Keratinocyte (primary cell): ENCODE measurements around the gene YTHDF1. TPM values are rescaled to one million over a fixed set of nuclear protein-coding genes. Genes with fewer than 3 reads are reported as not detected.

ENCODE experiments used
- DNase-seq: peaks from one replicate; pipeline ENCODE4 v3.0.0-alpha.2; 2011; ENCODE audit warnings: low read depth, missing footprints, low spot score
- FAIRE-seq: peaks from 2 replicates; lab custom pipeline; 2011; peaks lifted over from hg19 to GRCh38; lab: Jason Lieb, UNC
- H2AFZ ChIP-seq: 2 replicates; pipeline ENCODE4 v1.6.0; 2012; ENCODE audit warnings: low read length, control low read depth, inconsistent platforms; ENCODE audit not compliant: control insufficient read depth
- H3K27ac ChIP-seq: 2 replicates; pipeline ENCODE4 v1.5.1; 2011; ENCODE audit warnings: low read length; ENCODE audit not compliant: control insufficient read depth, insufficient read depth
- H3K27me3 ChIP-seq: 3 replicates; pipeline ENCODE4 v1.6.0; 2011; ENCODE audit warnings: low read length; ENCODE audit not compliant: control insufficient read depth, insufficient read depth; ENCODE audit errors: extremely low read depth
- H3K36me3 ChIP-seq, 2 experiments: 2 replicates in 1 of 2; 3 replicates in 1 of 2; pipeline ENCODE4 v1.5.1; 2011; ENCODE audit warnings: low read length in 2 of 2, mild to moderate bottlenecking in 1 of 2; ENCODE audit not compliant: control insufficient read depth in 2 of 2, insufficient read depth in 2 of 2; ENCODE audit errors: extremely low read depth in 1 of 2
- H3K4me1 ChIP-seq: 3 replicates; pipeline ENCODE4 v1.5.1; 2011; ENCODE audit warnings: low read length; ENCODE audit not compliant: control insufficient read depth, insufficient read depth; ENCODE audit errors: extremely low read depth
- H3K4me2 ChIP-seq: 3 replicates; pipeline ENCODE4 v1.6.0; 2011; ENCODE audit warnings: low read depth, low read length; ENCODE audit not compliant: control insufficient read depth, insufficient read depth; ENCODE audit errors: extremely low read depth
- H3K4me3 ChIP-seq, 3 experiments: fragments of 200-600 bp in 1 of 3; sonication (generic) in 1 of 3; 2 replicates in 2 of 3; 3 replicates in 1 of 3; pipeline ENCODE4 v1.5.1; 2011 to 2016; ENCODE audit warnings: low read length in 3 of 3, mild to moderate bottlenecking in 3 of 3, control low read depth in 2 of 3, inconsistent platforms in 1 of 3, low read depth in 1 of 3, mixed read lengths in 1 of 3, mixed run types in 1 of 3, moderate library complexity in 1 of 3; ENCODE audit not compliant: control insufficient read depth in 2 of 3, insufficient read depth in 2 of 3; ENCODE audit errors: extremely low read depth in 1 of 3
- H3K79me2 ChIP-seq: 2 replicates; pipeline ENCODE4 v1.6.0; 2012; ENCODE audit warnings: low read length; ENCODE audit not compliant: control insufficient read depth, insufficient read depth
- H3K9ac ChIP-seq: 3 replicates; pipeline ENCODE4 v1.6.0; 2011; ENCODE audit warnings: low read length; ENCODE audit not compliant: control insufficient read depth, insufficient read depth; ENCODE audit errors: extremely low read depth
- H3K9me1 ChIP-seq: 3 replicates; pipeline ENCODE4 v1.6.0; 2011; ENCODE audit warnings: low read length; ENCODE audit not compliant: control insufficient read depth, insufficient read depth; ENCODE audit errors: extremely low read depth
- H3K9me3 ChIP-seq: 2 replicates; pipeline ENCODE4 v1.5.1; 2012; ENCODE audit warnings: low read depth, low read length; ENCODE audit not compliant: control insufficient read depth
- H4K20me1 ChIP-seq: 3 replicates; pipeline ENCODE4 v1.6.0; 2011; ENCODE audit warnings: low read length; ENCODE audit not compliant: control insufficient read depth, insufficient read depth; ENCODE audit errors: extremely low read depth
- CTCF ChIP-seq, 3 experiments: IDR thresholded peaks in 1 of 3; conservative IDR thresholded peaks in 1 of 3; optimal IDR thresholded peaks in 1 of 3; 2 replicates in 2 of 3; 3 replicates in 1 of 3; pipeline versions ENCODE3 to v1.5.1; 2011; ENCODE audit warnings: low read length in 3 of 3, mild to moderate bottlenecking in 3 of 3, moderate library complexity in 2 of 3, control low read depth in 1 of 3, inconsistent platforms in 1 of 3; ENCODE audit not compliant: insufficient read depth in 2 of 3; ENCODE audit errors: extremely low read depth in 1 of 3
- EZH2 ChIP-seq: IDR thresholded peaks from one replicate; pipeline ENCODE4 v1.6.1; 2012; ENCODE audit warnings: inconsistent platforms, mild to moderate bottlenecking, low read length, moderate library complexity
- dilution Hi-C: fragments of 300-500 bp; cut with MboI; formaldehyde crosslinking; loops from one replicate; pipeline ENCODE4 v1.7.0; 2020; ENCODE audit warnings: low sequenced_read_pairs; ENCODE audit not compliant: extremely low pct_ligation_motif_present
- polyA plus RNA-seq, 5 experiments: library from polyadenylated mRNA; depleted of rRNA in 3 of 5; stranded (reverse) in 3 of 5; stranded (forward) in 1 of 5; unstranded in 1 of 5; fragments of >200 nt; gene quantifications; 1 replicate in 1 of 5; 2 replicates in 3 of 5; 3 replicates in 1 of 5; pipeline versions ENCODE4 v1.2.1 to v1.2.3, GENCODE V29; 2011 to 2012; ENCODE audit warnings: missing spikeins in 2 of 5, low read depth in 1 of 5, low replicate concordance in 1 of 5

The YTHDF1 gene
- polyA plus RNA-seq, 1 donor (not counting 4 experiments of a cell fraction or from before 2014, with no cell fraction given): 26.4 TPM

- Histone ChIP-seq H3K27me3 (peaks cover 11% of the 10 kb centered on the region), H3K9ac (no peak overlapping the region)
- TF ChIP-seq CTCF (optimal IDR thresholded peaks at IDR 0.05 in 1 of 3, IDR thresholded peaks at IDR 0.05 in 1 of 3, conservative IDR thresholded peaks at IDR 0.05 in 1 of 3; ENCODE audit: extremely low read depth in 1 of 3, insufficient read depth in 2 of 3, low read length in 3 of 3): no peak
- no peak for TF ChIP-seq EZH2
These were observed 25.3 kb upstream of the YTHDF1 start for GRCh38 chr20:63241272-63241671.

GRCh38 chr20:63240004-63240403 is 24.1 kb upstream of the YTHDF1 start:
- no peak for FAIRE-seq
- no peak for TF ChIP-seq EZH2
- TF ChIP-seq CTCF (optimal IDR thresholded peaks at IDR 0.05 in 1 of 3, IDR thresholded peaks at IDR 0.05 in 1 of 3, conservative IDR thresholded peaks at IDR 0.05 in 1 of 3; ENCODE audit: extremely low read depth in 1 of 3, insufficient read depth in 2 of 3, low read length in 3 of 3): no peak
- no peaks in the 10 kb centered on the region for H3K4me1 ChIP-seq

More at GRCh38 chr20:63241272-63241671, 25.3 kb upstream of the YTHDF1 start:
- no peak overlapping the region for H3K4me2 ChIP-seq
- DNase-seq: no peak
- no peak for FAIRE-seq
- no peaks in the 10 kb centered on the region for H3K9me1 ChIP-seq
- H3K36me3 ChIP-seq: no peaks in the 10 kb centered on the region
- H3K4me1 ChIP-seq: no peaks in the 10 kb centered on the region
- no peak overlapping the region for H3K4me3 ChIP-seq
- H4K20me1 ChIP-seq: no peaks in the 10 kb centered on the region
- no peaks in the 10 kb centered on the region for H3K9me3 ChIP-seq
- no peak overlapping the region for H2AFZ ChIP-seq
- dilution Hi-C loops: no loop called here
- H3K79me2 ChIP-seq: no peaks in the 10 kb centered on the region
- H3K27ac ChIP-seq: no peak overlapping the region

More at GRCh38 chr20:63240004-63240403, 24.1 kb upstream of the YTHDF1 start:
- no peak overlapping the region for H3K4me2 ChIP-seq
- H3K9me3 ChIP-seq: no peaks in the 10 kb centered on the region
- no peak overlapping the region for H3K4me3 ChIP-seq
- H3K36me3 ChIP-seq: no peaks in the 10 kb centered on the region
- dilution Hi-C loops: no loop called here
- H3K27ac ChIP-seq: no peak overlapping the region
- no peak for DNase-seq
- no peaks in the 10 kb centered on the region for H3K79me2 ChIP-seq
- H2AFZ ChIP-seq: no peak overlapping the region
- no peaks in the 10 kb centered on the region for H3K9me1 ChIP-seq
- H3K9ac ChIP-seq: no peak overlapping the region
- H4K20me1 ChIP-seq: no peaks in the 10 kb centered on the region
- peaks cover 11% of the 10 kb centered on the region for H3K27me3 ChIP-seq
